H9 (cell line): Measurements from ENCODE around the gene SELENOI. TPM values are rescaled to one million over a fixed set of nuclear protein-coding genes. Genes with fewer than 3 reads are reported as not detected.

Experiments
- DNase-seq: peaks from one replicate; pipeline ENCODE4 v3.0.0-alpha.2; 2017
- H2AFZ ChIP-seq: one replicate; pipeline ENCODE4 v1.6.1; 2013; ENCODE audit warnings: mild to moderate bottlenecking, low read length, control low read depth, moderate library complexity
- H2AK5ac ChIP-seq: 2 replicates; pipeline ENCODE4 v1.6.1; 2013; ENCODE audit warnings: low read length, control low read depth, mixed read lengths; ENCODE audit not compliant: insufficient read length
- H2BK120ac ChIP-seq: one replicate; pipeline ENCODE4 v1.6.1; 2013; ENCODE audit warnings: low read depth, mild to moderate bottlenecking, low read length, control low read depth, inconsistent platforms; ENCODE audit not compliant: poor library complexity, severe bottlenecking
- H2BK12ac ChIP-seq: 2 replicates; pipeline ENCODE4 v1.6.1; 2013; ENCODE audit warnings: low read length, control low read depth, mixed read lengths, low read depth; ENCODE audit not compliant: insufficient read length
- H2BK15ac ChIP-seq: 2 replicates; pipeline ENCODE4 v1.6.1; 2013; ENCODE audit warnings: low read depth, low read length, control low read depth
- H2BK20ac ChIP-seq: one replicate; pipeline ENCODE4 v1.6.1; 2013; ENCODE audit warnings: low read depth, mild to moderate bottlenecking, low read length, control low read depth, inconsistent platforms; ENCODE audit not compliant: poor library complexity, severe bottlenecking
- H2BK5ac ChIP-seq: 2 replicates; pipeline ENCODE4 v1.6.1; 2013; ENCODE audit warnings: low read length, control low read depth, mixed read lengths; ENCODE audit not compliant: insufficient read length
- H3K14ac ChIP-seq: 2 replicates; pipeline ENCODE4 v1.6.1; 2013; ENCODE audit warnings: low read length, control low read depth; ENCODE audit not compliant: insufficient read depth
- H3K18ac ChIP-seq: 2 replicates; pipeline ENCODE4 v1.6.1; 2013; ENCODE audit warnings: low read depth, mild to moderate bottlenecking, mixed read lengths, low read length, control low read depth; ENCODE audit not compliant: insufficient read length
- H3K23ac ChIP-seq: 2 replicates; pipeline ENCODE4 v1.6.1; 2013; ENCODE audit warnings: low read length, control low read depth, mixed read lengths, low read depth; ENCODE audit not compliant: insufficient read length
- H3K23me2 ChIP-seq: 2 replicates; pipeline ENCODE4 v1.6.1; 2013; ENCODE audit warnings: low read depth, mild to moderate bottlenecking, mixed read lengths, low read length, control low read depth; ENCODE audit not compliant: insufficient read length, poor library complexity, severe bottlenecking
- H3K27ac ChIP-seq: 2 replicates; pipeline ENCODE4 v1.5.1; 2013; ENCODE audit warnings: low read length, control low read depth, mixed read lengths, low read depth; ENCODE audit not compliant: insufficient read length
- H3K27me3 ChIP-seq: 2 replicates; pipeline ENCODE4 v1.6.1; 2013; ENCODE audit warnings: low read length, control low read depth, inconsistent platforms; ENCODE audit not compliant: insufficient read depth
- H3K4ac ChIP-seq: 2 replicates; pipeline ENCODE4 v1.6.1; 2013; ENCODE audit warnings: low read depth, mild to moderate bottlenecking, control low read depth, inconsistent platforms, low read length, moderate library complexity
- H3K4me1 ChIP-seq: 2 replicates; pipeline ENCODE4 v1.6.1; 2013; ENCODE audit warnings: low read length, control low read depth, inconsistent platforms; ENCODE audit not compliant: insufficient read depth
- H3K4me2 ChIP-seq: 2 replicates; pipeline ENCODE4 v1.6.1; 2013; ENCODE audit warnings: low read length, control low read depth, mixed read lengths; ENCODE audit not compliant: insufficient read length, insufficient read depth
- H3K56ac ChIP-seq: 2 replicates; pipeline ENCODE4 v1.6.1; 2013; ENCODE audit warnings: low read depth, mild to moderate bottlenecking, mixed read lengths, low read length, control low read depth; ENCODE audit not compliant: insufficient read length
- H3K79me1 ChIP-seq: 2 replicates; pipeline ENCODE4 v1.6.1; 2013; ENCODE audit warnings: low read depth, mild to moderate bottlenecking, moderate library complexity, low read length, control low read depth, inconsistent platforms; ENCODE audit not compliant: insufficient read depth, poor library complexity, severe bottlenecking
- H3K79me2 ChIP-seq: 2 replicates; pipeline ENCODE4 v1.6.1; 2013; ENCODE audit warnings: low read length, control low read depth, inconsistent platforms; ENCODE audit not compliant: insufficient read depth
- H3K9ac ChIP-seq: 2 replicates; pipeline ENCODE4 v1.6.1; 2013; ENCODE audit warnings: low read length, control low read depth, mixed read lengths; ENCODE audit not compliant: insufficient read length; ENCODE audit errors: extremely low read depth
- H3K9me3 ChIP-seq: one replicate; pipeline ENCODE4 v1.6.1; 2013; ENCODE audit warnings: low read depth, low read length, inconsistent platforms; ENCODE audit not compliant: control insufficient read depth
- H3T11ph ChIP-seq: one replicate; pipeline ENCODE4 v1.6.1; 2013; ENCODE audit warnings: mild to moderate bottlenecking, low read length, control low read depth, inconsistent platforms
- H4K20me1 ChIP-seq: one replicate; pipeline ENCODE4 v1.6.1; 2013; ENCODE audit not compliant: control insufficient read depth, insufficient read length, insufficient read depth
- H4K5ac ChIP-seq: 2 replicates; pipeline ENCODE4 v1.6.1; 2013; ENCODE audit warnings: low read depth, mild to moderate bottlenecking, mixed read lengths, low read length, control low read depth; ENCODE audit not compliant: insufficient read length
- H4K8ac ChIP-seq: replicated peaks from 2 replicates; pipeline ENCODE4 v1.6.1; 2013; ENCODE audit warnings: low read length, control low read depth, mixed read lengths, low read depth; ENCODE audit not compliant: insufficient read length
- H4K91ac ChIP-seq: 2 replicates; pipeline ENCODE4 v1.6.1; 2013; ENCODE audit warnings: low read depth, mild to moderate bottlenecking, moderate library complexity, mixed read lengths, low read length, control low read depth; ENCODE audit not compliant: insufficient read length
- H3K27ac Mint-ChIP-seq, 3 experiments: 2 replicates in 2 of 3; 3 replicates in 1 of 3; pipeline ENCODE4 v1.8.0; 2020 to 2021; ENCODE audit warnings: mixed read lengths in 3 of 3, mild to moderate bottlenecking in 1 of 3, moderate library complexity in 1 of 3
- H3K27me3 Mint-ChIP-seq: 2 replicates; pipeline ENCODE4 v1.8.0; 2021; ENCODE audit warnings: low read depth, mild to moderate bottlenecking, moderate library complexity, mixed read lengths
- H3K36me3 Mint-ChIP-seq, 3 experiments: 2 replicates in 2 of 3; 3 replicates in 1 of 3; pipeline ENCODE4 v1.8.0; 2020 to 2021; ENCODE audit warnings: low read depth in 3 of 3, mixed read lengths in 3 of 3; ENCODE audit not compliant: insufficient read depth in 1 of 3
- H3K4me1 Mint-ChIP-seq, 2 experiments: 2 replicates each; pipeline ENCODE4 v1.8.0; 2020; ENCODE audit warnings: mixed read lengths in 2 of 2
- H3K4me3 Mint-ChIP-seq, 2 experiments: 2 replicates in 1 of 2; 3 replicates in 1 of 2; pipeline ENCODE4 v1.8.0; 2020 to 2021; ENCODE audit warnings: mild to moderate bottlenecking in 2 of 2, mixed read lengths in 2 of 2, moderate library complexity in 1 of 2
- H3K9me3 Mint-ChIP-seq, 2 experiments: 2 replicates in 1 of 2; 3 replicates in 1 of 2; pipeline ENCODE4 v1.8.0; 2020; ENCODE audit warnings: mild to moderate bottlenecking in 2 of 2, mixed read lengths in 2 of 2, moderate library complexity in 1 of 2
- CTCF ChIP-seq: fragments of 200-600 bp; sonication (generic); conservative IDR thresholded peaks from 3 replicates; pipeline ENCODE4 v1.8.0; 2021; ENCODE audit warnings: antibody characterized with exemption, mild to moderate bottlenecking
- WGBS: extraction: QIAGEN DNeasy Blood & Tissue Kit; methylation state at CpG from one replicate; pipeline ENCODE4 v1.1.7; 2013; ENCODE audit warnings: missing lambda C conversion rate, low lambda C conversion rate, mixed read lengths; ENCODE audit not compliant: insufficient read length; ENCODE audit errors: extremely low coverage; 5-methylcytosine and 5-hydroxymethylcytosine counted together
- total RNA-seq: library from RNA; stranded (reverse); gene quantifications from 2 replicates; pipeline ENCODE4 v1.2.1, GENCODE V29; 2021

Gene SELENOI
- total RNA-seq, 1 experiment from 2014 or later: 41.9 TPM

GRCh38 chr2:26351375-26352090 lies 5.6 kb downstream of the SELENOI start:
- Histone ChIP-seq H2BK20ac (no peak overlapping the region), H3K23me2 (peaks cover 7% of the 10 kb centered on the region), H4K91ac (no peak overlapping the region), H4K20me1 (no peaks in the 10 kb centered on the region), H3K18ac (no peak overlapping the region), H3K23ac (no peak overlapping the region), H3K4ac (no peak overlapping the region), H4K5ac (no peak overlapping the region), H3K4me2 (no peak overlapping the region), H2BK5ac (no peak overlapping the region), H3K27me3 (no peaks in the 10 kb centered on the region), H3K79me1 (peaks cover 6% of the 10 kb centered on the region), H3K14ac (no peak overlapping the region), H3K56ac (no peak overlapping the region), H3K4me1 (peaks cover 2% of the 10 kb centered on the region), H3K79me2 (peaks cover 37% of the 10 kb centered on the region; the same call in 1 of the 2 replicates), H4K8ac (no peak overlapping the region), H2AK5ac (no peak overlapping the region), H3K27ac (no peak overlapping the region), H2BK15ac (no peak overlapping the region), H3K9ac (no peak overlapping the region), H3T11ph (no peak overlapping the region), H2BK120ac (no peak overlapping the region), H2BK12ac (no peak overlapping the region), H3K9me3 (no peaks in the 10 kb centered on the region), H2AFZ (no peak overlapping the region)
- Mint-ChIP-seq H3K9me3 (no peaks in the 10 kb centered on the region), H3K27me3 (no peaks in the 10 kb centered on the region), H3K4me1 (peaks cover 26 to 29% of the 10 kb centered on the region in 2 experiments), H3K4me3 (no peak overlapping the region), H3K27ac (peak overlapping the region in 2 of 3 experiments; percentile 0 to 82; a peak in 3 of 7 replicates), H3K36me3 (peaks cover 0 to 10% (median 9%) of the 10 kb centered on the region in 3 experiments; a peak in 5 of 7 replicates)
- TF ChIP-seq CTCF: no peak
- no peak for DNase-seq
- no CpG with 5 or more reads among the region's 10 CpGs for WGBS
